ENCODE measurements around the gene CYB5R3. TPM values are rescaled to one million over a fixed set of nuclear protein-coding genes. Genes with fewer than 3 reads are reported as not detected.

The CYB5R3 gene
- polyA plus RNA-seq, 1 of the 3 experiments (the other 2 are of a cell fraction), result 106 TPM

- no peak overlapping the region for H2AFZ ChIP-seq (ENCODE audit: low read depth)
- no peaks in the 10 kb centered on the region for H3K36me3 ChIP-seq (replicated peaks in 1 of 2; ENCODE audit: control insufficient read depth in 1 of 2, insufficient read depth in 2 of 2, low read length in 1 of 2)
- H3K79me2 ChIP-seq (ENCODE audit: insufficient read depth), result peaks cover 86% of the 10 kb centered on the region
- H3K4me3 ChIP-seq (ENCODE audit: low read depth in 2 of 2, low read length in 1 of 2), result no peak overlapping the region
- WGBS (ENCODE audit: low lambda C conversion rate), result 97% methylated on average over 9 of the region's 9 CpGs
- no peaks in the 10 kb centered on the region; a peak in 1 of 4 replicates for H3K4me1 ChIP-seq (ENCODE audit: control insufficient read depth in 1 of 2, insufficient read depth in 2 of 2, low read depth in 1 of 2, low read length in 1 of 2)
- no peaks in the 10 kb centered on the region for H3K27me3 ChIP-seq (ENCODE audit: insufficient read depth)
- ChIA-PET POLR2A (no interaction called here), CTCF (no interaction called here)
- no peaks in the 10 kb centered on the region for H3K9me3 ChIP-seq
- no peak overlapping the region for H3K27ac ChIP-seq (ENCODE audit: low read depth in 2 of 2, low read length in 1 of 2)
- no peak overlapping the region for H3K9ac ChIP-seq
- TF ChIP-seq RAD21 (IDR thresholded peaks at IDR 0.05; ENCODE audit: low read length) (no peak), FOXJ3 (CRISPR knock-in tag; IDR thresholded peaks at IDR 0.05) (no peak), TAF1 (IDR thresholded peaks at IDR 0.05; ENCODE audit: borderline replicate concordance, low read depth, low read length) (no peak), CHD2 (IDR thresholded peaks at IDR 0.05; ENCODE audit: low read length, partially characterized antibody) (no peak)
- no peaks in the 10 kb centered on the region for H3K9me2 ChIP-seq
- no peak overlapping the region for H3K4me2 ChIP-seq
- H4K20me1 ChIP-seq (ENCODE audit: insufficient read depth), result peaks cover 6% of the 10 kb centered on the region; the same call in 1 of the 2 replicates
- DNase-seq, result no peak
- H3F3A ChIP-seq (replicated peaks; ENCODE audit: insufficient read depth), result no peaks in the 10 kb centered on the region
Measured at GRCh38 chr22:42641801-42642413, 7.3 kb downstream of the CYB5R3 start.

- H3K9me2 ChIP-seq, result no peaks in the 10 kb centered on the region
- POLR2A ChIA-PET, result no interaction called here
- no peak overlapping the region for H3K4me3 ChIP-seq (ENCODE audit: low read depth in 2 of 2, low read length in 1 of 2)
- H3F3A ChIP-seq (replicated peaks; ENCODE audit: insufficient read depth), result peaks cover 5% of the 10 kb centered on the region
- no peak overlapping the region for H3K4me2 ChIP-seq
- H3K4me1 ChIP-seq (ENCODE audit: control insufficient read depth in 1 of 2, insufficient read depth in 2 of 2, low read depth in 1 of 2, low read length in 1 of 2), result no peaks in the 10 kb centered on the region
- peaks cover 6% of the 10 kb centered on the region; the same call in 1 of the 2 replicates for H4K20me1 ChIP-seq (ENCODE audit: insufficient read depth)
- TF ChIP-seq YY1 (IDR thresholded peaks at IDR 0.05; ENCODE audit: low read depth) (no peak), SIN3A (IDR thresholded peaks at IDR 0.05; ENCODE audit: borderline replicate concordance, low read depth, low read length) (no peak), RFX5 (IDR thresholded peaks at IDR 0.05; ENCODE audit: low read length) (no peak), TCF12 (IDR thresholded peaks at IDR 0.05) (no peak), FOSL2 (IDR thresholded peaks at IDR 0.05; ENCODE audit: borderline replicate concordance, low read depth) (no peak), FOXM1 (IDR thresholded peaks at IDR 0.05; ENCODE audit: low read depth) (no peak), NFIC (IDR thresholded peaks at IDR 0.05; ENCODE audit: borderline replicate concordance) (no peak), PBX3 (IDR thresholded peaks at IDR 0.05) (no peak), ZBTB33 (IDR thresholded peaks at IDR 0.05; ENCODE audit: borderline replicate concordance, low read depth) (no peak), NRF1 (IDR thresholded peaks at IDR 0.05; ENCODE audit: low read depth, low read length) (no peak), POLR2AphosphoS5 (IDR thresholded peaks at IDR 0.05; ENCODE audit: low read depth, low read length) (no peak), FOXJ3 (CRISPR knock-in tag; IDR thresholded peaks at IDR 0.05) (no peak), USF2 (IDR thresholded peaks at IDR 0.05; ENCODE audit: borderline replicate concordance, low read depth, low read length) (no peak), RAD21 (IDR thresholded peaks at IDR 0.05; ENCODE audit: low read length) (no peak)
- H3K27ac ChIP-seq (ENCODE audit: low read depth in 2 of 2, low read length in 1 of 2), result no peak overlapping the region
- H3K36me3 ChIP-seq (replicated peaks in 1 of 2; ENCODE audit: control insufficient read depth in 1 of 2, insufficient read depth in 2 of 2, low read length in 1 of 2), result no peaks in the 10 kb centered on the region
- CTCF ChIA-PET, result interaction anchor here (2.5 kb wide), 1 partner anchor 19 kb away, joined by 9 read pairs; no protein-coding TSS in a partner anchor
- no peak overlapping the region for H2AFZ ChIP-seq (ENCODE audit: low read depth)
- H3K79me2 ChIP-seq (ENCODE audit: insufficient read depth), result peaks cover 68% of the 10 kb centered on the region
- WGBS (ENCODE audit: low lambda C conversion rate), result 90% methylated on average over 9 of the region's 9 CpGs
- H3K9me3 ChIP-seq, result no peaks in the 10 kb centered on the region
- H3K9ac ChIP-seq, result no peak overlapping the region
- DNase-seq, result no peak
- H3K27me3 ChIP-seq (ENCODE audit: insufficient read depth), result no peaks in the 10 kb centered on the region
Measured at GRCh38 chr22:42639541-42640241, 9.5 kb downstream of the CYB5R3 start.

Data from SK-N-SH (cell line).